Measurements from ENCODE around the gene PRPF6. TPM values are rescaled to one million over a fixed set of nuclear protein-coding genes. Genes with fewer than 3 reads are reported as not detected.

Gene PRPF6
- total and polyA plus RNA-seq, 2 of the 13 experiments (the other 11 are each of a cell fraction or from before 2014, with no cell fraction given) = 63.7 to 101 TPM

DNA sequence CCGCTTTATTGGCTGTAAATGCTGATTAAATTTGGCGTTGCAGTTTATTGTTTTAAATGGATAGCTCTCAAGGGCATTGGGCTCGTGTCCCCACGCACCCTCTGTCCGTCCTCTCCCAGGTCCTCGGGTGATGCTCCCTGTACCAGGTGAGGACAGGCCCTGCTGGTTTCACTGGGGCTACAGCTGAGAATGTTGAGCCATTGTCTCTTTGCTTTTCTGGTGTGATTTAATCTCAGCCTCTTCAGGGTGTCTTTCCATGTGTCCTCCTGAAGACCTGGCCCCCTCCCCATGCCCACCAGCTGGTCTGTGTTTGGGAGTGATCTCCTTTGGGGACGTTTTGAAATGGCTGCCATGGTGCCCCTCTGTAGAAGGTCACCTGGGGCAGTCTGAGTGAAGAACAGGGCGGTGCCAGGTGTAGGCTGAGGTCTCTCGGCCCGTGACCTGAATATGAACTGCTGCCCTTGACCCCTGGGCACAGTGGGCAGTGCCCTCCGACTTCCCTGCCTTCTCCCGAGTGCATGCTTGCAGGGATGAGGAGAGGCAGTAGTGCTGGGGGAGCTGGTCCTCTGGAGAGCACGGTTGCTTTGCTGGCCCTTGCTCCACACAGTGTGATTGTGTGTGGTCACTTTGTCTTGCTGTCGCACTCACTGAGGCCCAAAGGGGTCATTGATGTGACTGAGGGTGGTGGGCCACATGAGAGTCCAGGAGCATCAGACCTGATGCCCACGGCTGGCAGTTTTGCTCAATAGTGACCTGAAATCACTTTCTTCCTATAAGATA, 42.6 kb downstream of the PRPF6 start (continued):
- TF ChIP-seq PCBP2 (optimal IDR thresholded peaks at IDR 0.05; ENCODE audit: low read depth, low read length, poor library complexity, severe bottlenecking) (no peak), ZNF644 (CRISPR knock-in tag; IDR thresholded peaks at IDR 0.05; ENCODE audit: low read depth) (no peak), TCF7 (IDR thresholded peaks at IDR 0.05; ENCODE audit: low read depth) (no peak), ZMYM4 (CRISPR knock-in tag; IDR thresholded peaks at IDR 0.05) (no peak; the same call in 1 of the 2 replicates), TRIM24 (CRISPR knock-in tag; IDR thresholded peaks at IDR 0.05) (no peak), ZNF788 (CRISPR knock-in tag; IDR thresholded peaks at IDR 0.05; ENCODE audit: borderline replicate concordance) (no peak), RXRA (CRISPR knock-in tag; IDR thresholded peaks at IDR 0.05) (peak; percentile 99), ZNF678 (CRISPR knock-in tag; IDR thresholded peaks at IDR 0.05) (no peak), XRCC5 (optimal IDR thresholded peaks at IDR 0.05; ENCODE audit: low read length) (no peak), HNRNPH1 (optimal IDR thresholded peaks at IDR 0.05; ENCODE audit: low read depth, low read length) (no peak), POGZ (CRISPR knock-in tag; IDR thresholded peaks at IDR 0.05) (peak; percentile 47), ZNF619 (CRISPR knock-in tag; IDR thresholded peaks at IDR 0.05) (no peak), ZFP1 (CRISPR knock-in tag; IDR thresholded peaks at IDR 0.05) (no peak), PRMT3 (CRISPR knock-in tag; IDR thresholded peaks at IDR 0.05; ENCODE audit: borderline replicate concordance, low read depth) (no peak), SPEN (CRISPR knock-in tag; IDR thresholded peaks at IDR 0.05; ENCODE audit: low read depth) (no peak; the same call in 1 of the 2 replicates)
- TF ChIP-seq, protein P1, sequence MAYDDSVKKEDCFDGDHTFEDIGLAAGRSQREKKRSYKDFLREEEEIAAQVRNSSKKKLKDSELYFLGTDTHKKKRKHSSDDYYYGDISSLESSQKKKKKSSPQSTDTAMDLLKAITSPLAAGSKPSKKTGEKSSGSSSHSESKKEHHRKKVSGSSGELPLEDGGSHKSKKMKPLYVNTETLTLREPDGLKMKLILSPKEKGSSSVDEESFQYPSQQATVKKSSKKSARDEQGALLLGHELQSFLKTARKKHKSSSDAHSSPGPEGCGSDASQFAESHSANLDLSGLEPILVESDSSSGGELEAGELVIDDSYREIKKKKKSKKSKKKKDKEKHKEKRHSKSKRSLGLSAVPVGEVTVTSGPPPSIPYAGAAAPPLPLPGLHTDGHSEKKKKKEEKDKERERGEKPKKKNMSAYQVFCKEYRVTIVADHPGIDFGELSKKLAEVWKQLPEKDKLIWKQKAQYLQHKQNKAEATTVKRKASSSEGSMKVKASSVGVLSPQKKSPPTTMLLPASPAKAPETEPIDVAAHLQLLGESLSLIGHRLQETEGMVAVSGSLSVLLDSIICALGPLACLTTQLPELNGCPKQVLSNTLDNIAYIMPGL (CRISPR knock-in tag; IDR thresholded peaks at IDR 0.05; ENCODE audit: borderline replicate concordance in 1 of 2, low read depth in 1 of 2) = 0 out of 4 replicates have a peak, but pooled peaks of 1 of the 2 experiments have one; percentile 3
- TF ChIP-seq, protein P2, sequence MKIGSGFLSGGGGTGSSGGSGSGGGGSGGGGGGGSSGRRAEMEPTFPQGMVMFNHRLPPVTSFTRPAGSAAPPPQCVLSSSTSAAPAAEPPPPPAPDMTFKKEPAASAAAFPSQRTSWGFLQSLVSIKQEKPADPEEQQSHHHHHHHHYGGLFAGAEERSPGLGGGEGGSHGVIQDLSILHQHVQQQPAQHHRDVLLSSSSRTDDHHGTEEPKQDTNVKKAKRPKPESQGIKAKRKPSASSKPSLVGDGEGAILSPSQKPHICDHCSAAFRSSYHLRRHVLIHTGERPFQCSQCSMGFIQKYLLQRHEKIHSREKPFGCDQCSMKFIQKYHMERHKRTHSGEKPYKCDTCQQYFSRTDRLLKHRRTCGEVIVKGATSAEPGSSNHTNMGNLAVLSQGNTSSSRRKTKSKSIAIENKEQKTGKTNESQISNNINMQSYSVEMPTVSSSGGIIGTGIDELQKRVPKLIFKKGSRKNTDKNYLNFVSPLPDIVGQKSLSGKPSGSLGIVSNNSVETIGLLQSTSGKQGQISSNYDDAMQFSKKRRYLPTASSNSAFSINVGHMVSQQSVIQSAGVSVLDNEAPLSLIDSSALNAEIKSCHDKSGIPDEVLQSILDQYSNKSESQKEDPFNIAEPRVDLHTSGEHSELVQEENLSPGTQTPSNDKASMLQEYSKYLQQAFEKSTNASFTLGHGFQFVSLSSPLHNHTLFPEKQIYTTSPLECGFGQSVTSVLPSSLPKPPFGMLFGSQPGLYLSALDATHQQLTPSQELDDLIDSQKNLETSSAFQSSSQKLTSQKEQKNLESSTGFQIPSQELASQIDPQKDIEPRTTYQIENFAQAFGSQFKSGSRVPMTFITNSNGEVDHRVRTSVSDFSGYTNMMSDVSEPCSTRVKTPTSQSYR (CRISPR knock-in tag; IDR thresholded peaks at IDR 0.05; ENCODE audit: borderline replicate concordance) = no peak
- TF ChIP-seq, protein P3, sequence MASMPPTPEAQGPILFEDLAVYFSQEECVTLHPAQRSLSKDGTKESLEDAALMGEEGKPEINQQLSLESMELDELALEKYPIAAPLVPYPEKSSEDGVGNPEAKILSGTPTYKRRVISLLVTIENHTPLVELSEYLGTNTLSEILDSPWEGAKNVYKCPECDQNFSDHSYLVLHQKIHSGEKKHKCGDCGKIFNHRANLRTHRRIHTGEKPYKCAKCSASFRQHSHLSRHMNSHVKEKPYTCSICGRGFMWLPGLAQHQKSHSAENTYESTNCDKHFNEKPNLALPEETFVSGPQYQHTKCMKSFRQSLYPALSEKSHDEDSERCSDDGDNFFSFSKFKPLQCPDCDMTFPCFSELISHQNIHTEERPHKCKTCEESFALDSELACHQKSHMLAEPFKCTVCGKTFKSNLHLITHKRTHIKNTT (CRISPR knock-in tag; IDR thresholded peaks at IDR 0.05) = no peak
- TF ChIP-seq, protein P4, sequence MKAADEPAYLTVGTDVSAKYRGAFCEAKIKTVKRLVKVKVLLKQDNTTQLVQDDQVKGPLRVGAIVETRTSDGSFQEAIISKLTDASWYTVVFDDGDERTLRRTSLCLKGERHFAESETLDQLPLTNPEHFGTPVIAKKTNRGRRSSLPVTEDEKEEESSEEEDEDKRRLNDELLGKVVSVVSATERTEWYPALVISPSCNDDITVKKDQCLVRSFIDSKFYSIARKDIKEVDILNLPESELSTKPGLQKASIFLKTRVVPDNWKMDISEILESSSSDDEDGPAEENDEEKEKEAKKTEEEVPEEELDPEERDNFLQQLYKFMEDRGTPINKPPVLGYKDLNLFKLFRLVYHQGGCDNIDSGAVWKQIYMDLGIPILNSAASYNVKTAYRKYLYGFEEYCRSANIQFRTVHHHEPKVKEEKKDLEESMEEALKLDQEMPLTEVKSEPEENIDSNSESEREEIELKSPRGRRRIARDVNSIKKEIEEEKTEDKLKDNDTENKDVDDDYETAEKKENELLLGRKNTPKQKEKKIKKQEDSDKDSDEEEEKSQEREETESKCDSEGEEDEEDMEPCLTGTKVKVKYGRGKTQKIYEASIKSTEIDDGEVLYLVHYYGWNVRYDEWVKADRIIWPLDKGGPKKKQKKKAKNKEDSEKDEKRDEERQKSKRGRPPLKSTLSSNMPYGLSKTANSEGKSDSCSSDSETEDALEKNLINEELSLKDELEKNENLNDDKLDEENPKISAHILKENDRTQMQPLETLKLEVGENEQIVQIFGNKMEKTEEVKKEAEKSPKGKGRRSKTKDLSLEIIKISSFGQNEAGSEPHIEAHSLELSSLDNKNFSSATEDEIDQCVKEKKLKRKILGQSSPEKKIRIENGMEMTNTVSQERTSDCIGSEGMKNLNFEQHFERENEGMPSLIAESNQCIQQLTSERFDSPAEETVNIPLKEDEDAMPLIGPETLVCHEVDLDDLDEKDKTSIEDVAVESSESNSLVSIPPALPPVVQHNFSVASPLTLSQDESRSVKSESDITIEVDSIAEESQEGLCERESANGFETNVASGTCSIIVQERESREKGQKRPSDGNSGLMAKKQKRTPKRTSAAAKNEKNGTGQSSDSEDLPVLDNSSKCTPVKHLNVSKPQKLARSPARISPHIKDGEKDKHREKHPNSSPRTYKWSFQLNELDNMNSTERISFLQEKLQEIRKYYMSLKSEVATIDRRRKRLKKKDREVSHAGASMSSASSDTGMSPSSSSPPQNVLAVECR (CRISPR knock-in tag; IDR thresholded peaks at IDR 0.05; ENCODE audit: borderline replicate concordance) = no peak; the same call in 1 of the 2 replicates

All from HepG2 (cell line).